ENCODE results near the gene LAMA2.

LAMA2 gene

GRCh38 chr6:129500958-129501739, 618.2 kb downstream of the LAMA2 start:
- DNase-seq (ENCODE audit: extremely low read depth in 1 of 2, low read depth in 1 of 2): no peak

GRCh38 chr6:129501740-129502660, 619.1 kb downstream of the LAMA2 start:
- DNase-seq (ENCODE audit: extremely low read depth in 1 of 2, low read depth in 1 of 2): no peak

GRCh38 chr6:129504456-129504855, 621.5 kb downstream of the LAMA2 start:
- DNase-seq (ENCODE audit: extremely low read depth in 1 of 2, low read depth in 1 of 2): no peak

- DNase-seq (ENCODE audit: extremely low read depth in 1 of 2, low read depth in 1 of 2): no peak
These were observed 624.3 kb downstream of the LAMA2 start for GRCh38 chr6:129507059-129507807.

- no peak for DNase-seq (ENCODE audit: extremely low read depth in 1 of 2, low read depth in 1 of 2)
These were observed 624.9 kb downstream of the LAMA2 start for GRCh38 chr6:129507846-129508245.

- no peak for DNase-seq (ENCODE audit: extremely low read depth in 1 of 2, low read depth in 1 of 2)
These were observed 625.7 kb downstream of the LAMA2 start for GRCh38 chr6:129508477-129509145.

- DNase-seq (ENCODE audit: extremely low read depth in 1 of 2, low read depth in 1 of 2): no peak
These were observed 628.0 kb downstream of the LAMA2 start for GRCh38 chr6:129510950-129511349.

- DNase-seq (ENCODE audit: extremely low read depth in 1 of 2, low read depth in 1 of 2): no peak
These were observed 630.5 kb downstream of the LAMA2 start for GRCh38 chr6:129513471-129513870.

- DNase-seq (ENCODE audit: extremely low read depth in 1 of 2, low read depth in 1 of 2): no peak
These were observed 632.1 kb downstream of the LAMA2 start for GRCh38 chr6:129515004-129515403.

- no peak for DNase-seq (ENCODE audit: extremely low read depth in 1 of 2, low read depth in 1 of 2)
These were observed 633.1 kb downstream of the LAMA2 start for GRCh38 chr6:129516005-129516404.

GRCh38 chr6:129516787-129517186, 633.8 kb downstream of the LAMA2 start:
- DNase-seq (ENCODE audit: extremely low read depth in 1 of 2, low read depth in 1 of 2): no peak

GRCh38 chr6:129517288-129517687, 634.4 kb downstream of the LAMA2 start:
- no peak for DNase-seq (ENCODE audit: extremely low read depth in 1 of 2, low read depth in 1 of 2)

GRCh38 chr6:129519750-129520149, 636.8 kb downstream of the LAMA2 start:
- no peak for DNase-seq (ENCODE audit: extremely low read depth in 1 of 2, low read depth in 1 of 2)

- no peak for DNase-seq (ENCODE audit: extremely low read depth in 1 of 2, low read depth in 1 of 2)
These were observed 639.0 kb downstream of the LAMA2 start for GRCh38 chr6:129521946-129522345.

GRCh38 chr6:129523816-129524215, 640.9 kb downstream of the LAMA2 start:
- DNase-seq (ENCODE audit: extremely low read depth in 1 of 2, low read depth in 1 of 2): no peak

GRCh38 chr6:129525055-129525454, 642.1 kb downstream of the LAMA2 start:
- DNase-seq (ENCODE audit: extremely low read depth in 1 of 2, low read depth in 1 of 2): no peak

GRCh38 chr6:129534926-129535325, 652.0 kb downstream of the LAMA2 start:
- DNase-seq (ENCODE audit: extremely low read depth in 1 of 2, low read depth in 1 of 2): no peak

GRCh38 chr6:129536271-129536670, 653.3 kb downstream of the LAMA2 start:
- DNase-seq (ENCODE audit: extremely low read depth in 1 of 2, low read depth in 1 of 2): no peak

GRCh38 chr6:129539032-129539431, 656.1 kb downstream of the LAMA2 start:
- no peak for DNase-seq (ENCODE audit: extremely low read depth in 1 of 2, low read depth in 1 of 2)

- DNase-seq (ENCODE audit: extremely low read depth in 1 of 2, low read depth in 1 of 2): no peak
These were observed 659.8 kb downstream of the LAMA2 start for GRCh38 chr6:129542705-129543104.

GRCh38 chr6:129543981-129544380, 661.0 kb downstream of the LAMA2 start:
- no peak for DNase-seq (ENCODE audit: extremely low read depth in 1 of 2, low read depth in 1 of 2)

All from activated CD8-positive, alpha-beta memory T cell treated with anti-CD3 and anti-CD28 coated beads for 1 hour (primary cell).